Suprapubic skin (tissue), 3 donors: ENCODE data around the gene ASCC1.

Experiments used
- POLR2AphosphoS5 ChIP-seq, 3 donors: sonication (generic); formaldehyde crosslinking; IDR thresholded peaks; one replicate each; pipeline ENCODE4 v1.6.1; 2017; ENCODE audit warnings: antibody characterized with exemption in 3 of 3
- TF ChIP-seq, protein P1 (sequence below), 2 donors: fragments of 200-600 bp in 1 of 2; fragments of 450-650 bp in 1 of 2; sonication (generic) in 1 of 2; IDR thresholded peaks; one replicate each; pipeline ENCODE4 v1.5.1; 2016 to 2019; ENCODE audit warnings: antibody characterized with exemption in 2 of 2, mild to moderate bottlenecking in 1 of 2, moderate library complexity in 1 of 2

DNA sequence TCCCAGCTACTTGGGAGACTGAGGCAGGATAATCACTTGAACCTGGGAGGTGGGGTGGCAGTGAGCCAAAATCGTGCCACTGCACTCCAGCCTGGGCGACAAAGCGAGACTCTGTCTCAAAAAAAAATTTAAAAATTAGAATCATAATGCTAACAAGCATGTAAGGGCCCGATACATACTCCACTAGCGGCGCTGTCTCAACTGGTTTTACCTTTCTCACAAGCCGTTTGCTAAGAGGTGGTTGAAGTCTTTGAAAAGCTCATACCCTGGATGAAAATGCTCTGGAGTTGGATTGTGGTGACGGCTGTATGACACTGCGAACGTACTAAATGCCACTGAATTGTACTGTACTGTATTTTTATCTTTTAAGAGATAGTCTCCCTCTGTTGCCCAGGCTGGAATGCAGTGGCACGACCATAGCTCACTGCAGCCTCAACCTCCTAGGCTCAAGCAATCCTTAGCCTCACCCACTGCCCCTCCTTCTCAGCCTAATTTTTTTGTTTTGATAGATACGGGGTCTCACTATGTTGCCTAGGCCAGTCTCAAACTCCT is 157.7 kb downstream of the ASCC1 start:
- no peak for TF ChIP-seq POLR2AphosphoS5 (IDR thresholded peaks at IDR 0.05)
- TF ChIP-seq, protein P1, sequence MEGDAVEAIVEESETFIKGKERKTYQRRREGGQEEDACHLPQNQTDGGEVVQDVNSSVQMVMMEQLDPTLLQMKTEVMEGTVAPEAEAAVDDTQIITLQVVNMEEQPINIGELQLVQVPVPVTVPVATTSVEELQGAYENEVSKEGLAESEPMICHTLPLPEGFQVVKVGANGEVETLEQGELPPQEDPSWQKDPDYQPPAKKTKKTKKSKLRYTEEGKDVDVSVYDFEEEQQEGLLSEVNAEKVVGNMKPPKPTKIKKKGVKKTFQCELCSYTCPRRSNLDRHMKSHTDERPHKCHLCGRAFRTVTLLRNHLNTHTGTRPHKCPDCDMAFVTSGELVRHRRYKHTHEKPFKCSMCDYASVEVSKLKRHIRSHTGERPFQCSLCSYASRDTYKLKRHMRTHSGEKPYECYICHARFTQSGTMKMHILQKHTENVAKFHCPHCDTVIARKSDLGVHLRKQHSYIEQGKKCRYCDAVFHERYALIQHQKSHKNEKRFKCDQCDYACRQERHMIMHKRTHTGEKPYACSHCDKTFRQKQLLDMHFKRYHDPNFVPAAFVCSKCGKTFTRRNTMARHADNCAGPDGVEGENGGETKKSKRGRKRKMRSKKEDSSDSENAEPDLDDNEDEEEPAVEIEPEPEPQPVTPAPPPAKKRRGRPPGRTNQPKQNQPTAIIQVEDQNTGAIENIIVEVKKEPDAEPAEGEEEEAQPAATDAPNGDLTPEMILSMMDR (IDR thresholded peaks at IDR 0.05), result no peak
